Peyer's patch (tissue), 4 donors: ENCODE results near the gene RCHY1.

Experiments used
- CTCF ChIP-seq, 6 experiments: fragments of 450-650 bp in 4 of 6; fragments of 200-600 bp in 2 of 6; sonication (generic) in 1 of 6; IDR thresholded peaks; one replicate each; pipeline ENCODE4 v1.5.1; 2017 to 2019; ENCODE audit warnings: antibody characterized with exemption in 6 of 6, mild to moderate bottlenecking in 3 of 6, moderate library complexity in 1 of 6
- POLR2A ChIP-seq, 2 donors: fragments of 450-650 bp; IDR thresholded peaks; one replicate each; pipeline ENCODE4 v1.5.1; 2017; ENCODE audit warnings: antibody characterized with exemption in 2 of 2, mild to moderate bottlenecking in 2 of 2, moderate library complexity in 2 of 2

GRCh38 chr4:75434105-75434504, 80.1 kb downstream of the RCHY1 start:
- no peak for TF ChIP-seq POLR2A (IDR thresholded peaks at IDR 0.05)
- no peak for TF ChIP-seq CTCF (IDR thresholded peaks at IDR 0.05)
